ENCODE results near the gene RXRA. TPM values are rescaled to one million over a fixed set of nuclear protein-coding genes. Genes with fewer than 3 reads are reported as not detected.

RXRA gene
- total RNA-seq, 1 experiment from 2014 or later: 31.6 TPM

DNA sequence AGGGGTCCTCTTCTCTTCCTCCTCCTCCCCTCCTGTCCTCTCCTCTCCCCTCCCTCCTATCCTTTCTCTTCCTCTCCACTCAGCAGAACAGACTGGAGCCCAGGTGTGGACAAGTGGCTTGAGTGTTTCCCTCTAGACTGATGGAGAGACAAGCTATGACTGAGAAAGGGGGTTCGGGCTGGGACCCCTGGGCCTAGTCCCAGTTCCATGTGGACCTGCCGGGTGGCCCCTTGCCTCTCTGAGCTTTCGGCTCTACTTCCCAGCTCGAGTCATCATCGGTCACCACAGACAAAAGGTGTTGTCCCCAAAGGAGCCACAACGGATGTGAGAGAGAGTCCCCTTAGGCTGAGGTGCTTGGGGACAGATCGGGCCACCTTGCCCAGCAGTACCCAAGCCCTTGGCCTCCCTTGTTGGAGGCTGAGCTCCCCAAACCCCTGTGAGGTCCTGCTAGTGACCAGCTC, 3.4 kb upstream of the RXRA start:
- H3K27me3 ChIP-seq (ENCODE audit: control insufficient read depth, insufficient read depth, low read length): no peaks in the 10 kb centered on the region

DNA sequence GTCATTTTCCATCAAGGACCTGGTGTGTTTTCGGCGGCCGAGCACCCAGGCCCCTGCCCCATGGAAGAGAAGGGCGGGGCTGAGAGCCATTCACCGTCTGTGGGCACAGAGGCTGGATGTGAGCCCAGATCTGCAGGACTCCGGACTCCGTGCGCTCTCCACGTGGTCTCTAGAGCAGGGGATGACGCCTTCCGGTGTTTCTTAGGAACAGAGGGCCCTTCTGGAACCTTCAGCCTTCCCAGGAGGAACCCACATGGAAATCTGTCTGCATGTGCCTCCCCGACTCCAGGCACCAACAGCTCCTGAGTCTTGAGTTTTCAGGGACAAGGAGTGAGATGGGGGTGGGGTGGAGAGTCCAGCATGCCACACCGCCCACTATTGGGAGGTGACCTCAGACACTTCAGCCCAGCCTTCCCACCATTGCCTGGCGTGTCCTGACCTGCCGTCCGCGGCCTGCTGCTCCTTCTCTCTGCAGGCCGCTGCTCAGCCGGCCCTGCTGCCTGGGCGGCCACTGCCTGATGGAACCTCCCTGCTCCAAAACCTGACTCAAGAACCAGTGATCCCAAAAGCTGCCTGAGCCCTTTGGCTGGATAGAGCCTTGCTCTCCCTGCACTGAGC, 2.4 kb upstream of the RXRA start:
- Histone ChIP-seq H3K27me3 (ENCODE audit: control insufficient read depth, insufficient read depth, low read length) (no peaks in the 10 kb centered on the region), H3K9me3 (ENCODE audit: control insufficient read depth, insufficient read depth, low read depth, low read length) (no peaks in the 10 kb centered on the region), H3K36me3 (ENCODE audit: control insufficient read depth, insufficient read depth, low read length) (peaks cover 2% of the 10 kb centered on the region; the same call in 1 of the 2 replicates), H3K27ac (ENCODE audit: low read length) (peak overlapping the region; percentile 29; the same call in 1 of the 2 replicates), H3K4me3 (ENCODE audit: low read depth in 2 of 2, low read length in 2 of 2) (no peak overlapping the region), H3K4me1 (ENCODE audit: control insufficient read depth, insufficient read depth, low read length) (peaks cover 14% of the 10 kb centered on the region)
- CTCF ChIA-PET: no interaction called here
- intact Hi-C loops (cut with micrococcal nuclease; ENCODE audit: unreplicated experiment): loop anchor here (10.0 kb wide), 1 partner anchor 149 kb away; no protein-coding TSS in a partner anchor
- DNase-seq (ENCODE audit: low read depth, low spot score) (no peak), ATAC-seq (no peak)
- BruUV-seq (replicated peaks): no TSS peak
- TF ChIP-seq SIN3A (IDR thresholded peaks at IDR 0.05; ENCODE audit: borderline replicate concordance, insufficient read depth, low read depth, low read length): no peak
- TF ChIP-seq POLR2AphosphoS5 (IDR thresholded peaks at IDR 0.05; ENCODE audit: low read depth, low read length): no peak
- TF ChIP-seq, protein P1, sequence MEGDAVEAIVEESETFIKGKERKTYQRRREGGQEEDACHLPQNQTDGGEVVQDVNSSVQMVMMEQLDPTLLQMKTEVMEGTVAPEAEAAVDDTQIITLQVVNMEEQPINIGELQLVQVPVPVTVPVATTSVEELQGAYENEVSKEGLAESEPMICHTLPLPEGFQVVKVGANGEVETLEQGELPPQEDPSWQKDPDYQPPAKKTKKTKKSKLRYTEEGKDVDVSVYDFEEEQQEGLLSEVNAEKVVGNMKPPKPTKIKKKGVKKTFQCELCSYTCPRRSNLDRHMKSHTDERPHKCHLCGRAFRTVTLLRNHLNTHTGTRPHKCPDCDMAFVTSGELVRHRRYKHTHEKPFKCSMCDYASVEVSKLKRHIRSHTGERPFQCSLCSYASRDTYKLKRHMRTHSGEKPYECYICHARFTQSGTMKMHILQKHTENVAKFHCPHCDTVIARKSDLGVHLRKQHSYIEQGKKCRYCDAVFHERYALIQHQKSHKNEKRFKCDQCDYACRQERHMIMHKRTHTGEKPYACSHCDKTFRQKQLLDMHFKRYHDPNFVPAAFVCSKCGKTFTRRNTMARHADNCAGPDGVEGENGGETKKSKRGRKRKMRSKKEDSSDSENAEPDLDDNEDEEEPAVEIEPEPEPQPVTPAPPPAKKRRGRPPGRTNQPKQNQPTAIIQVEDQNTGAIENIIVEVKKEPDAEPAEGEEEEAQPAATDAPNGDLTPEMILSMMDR (IDR thresholded peaks at IDR 0.05): no peak
- POLR2A ChIA-PET: no interaction called here
- in situ Hi-C loops (cut with HindIII; ENCODE audit: low pct_unique_long_range_greater_than_20kb, low sequenced_read_pairs): no loop called here

More for the DNA sequence above, 3.4 kb upstream of the RXRA start:
- no TSS peak for BruUV-seq (replicated peaks)
- POLR2A ChIA-PET: no interaction called here
- in situ Hi-C loops (cut with HindIII; ENCODE audit: low pct_unique_long_range_greater_than_20kb, low sequenced_read_pairs): no loop called here
- intact Hi-C loops (cut with micrococcal nuclease; ENCODE audit: unreplicated experiment): loop anchor here (10.0 kb wide), 1 partner anchor 148 kb away; no protein-coding TSS in a partner anchor
- Histone ChIP-seq H3K36me3 (ENCODE audit: control insufficient read depth, insufficient read depth, low read length) (peaks cover 2% of the 10 kb centered on the region; the same call in 1 of the 2 replicates), H3K4me1 (ENCODE audit: control insufficient read depth, insufficient read depth, low read length) (peaks cover 12% of the 10 kb centered on the region), H3K27ac (ENCODE audit: low read length) (no peak overlapping the region), H3K4me3 (ENCODE audit: low read depth in 2 of 2, low read length in 2 of 2) (no peak overlapping the region), H3K9me3 (ENCODE audit: control insufficient read depth, insufficient read depth, low read depth, low read length) (no peaks in the 10 kb centered on the region)
- DNase-seq (ENCODE audit: low read depth, low spot score): no peak
- ATAC-seq: no peak
- CTCF ChIA-PET: interaction anchor here (0.6 kb wide), 1 partner anchor 300 kb away, joined by 3 read pairs; no protein-coding TSS in a partner anchor
- TF ChIP-seq TCF7L2 (IDR thresholded peaks at IDR 0.05; ENCODE audit: low read depth, low read length) (no peak), SIN3A (IDR thresholded peaks at IDR 0.05; ENCODE audit: borderline replicate concordance, insufficient read depth, low read depth, low read length) (no peak), POLR2AphosphoS5 (IDR thresholded peaks at IDR 0.05; ENCODE audit: low read depth, low read length) (no peak)
- TF ChIP-seq, protein P1 (IDR thresholded peaks at IDR 0.05): no peak
- TF ChIP-seq, protein P2, sequence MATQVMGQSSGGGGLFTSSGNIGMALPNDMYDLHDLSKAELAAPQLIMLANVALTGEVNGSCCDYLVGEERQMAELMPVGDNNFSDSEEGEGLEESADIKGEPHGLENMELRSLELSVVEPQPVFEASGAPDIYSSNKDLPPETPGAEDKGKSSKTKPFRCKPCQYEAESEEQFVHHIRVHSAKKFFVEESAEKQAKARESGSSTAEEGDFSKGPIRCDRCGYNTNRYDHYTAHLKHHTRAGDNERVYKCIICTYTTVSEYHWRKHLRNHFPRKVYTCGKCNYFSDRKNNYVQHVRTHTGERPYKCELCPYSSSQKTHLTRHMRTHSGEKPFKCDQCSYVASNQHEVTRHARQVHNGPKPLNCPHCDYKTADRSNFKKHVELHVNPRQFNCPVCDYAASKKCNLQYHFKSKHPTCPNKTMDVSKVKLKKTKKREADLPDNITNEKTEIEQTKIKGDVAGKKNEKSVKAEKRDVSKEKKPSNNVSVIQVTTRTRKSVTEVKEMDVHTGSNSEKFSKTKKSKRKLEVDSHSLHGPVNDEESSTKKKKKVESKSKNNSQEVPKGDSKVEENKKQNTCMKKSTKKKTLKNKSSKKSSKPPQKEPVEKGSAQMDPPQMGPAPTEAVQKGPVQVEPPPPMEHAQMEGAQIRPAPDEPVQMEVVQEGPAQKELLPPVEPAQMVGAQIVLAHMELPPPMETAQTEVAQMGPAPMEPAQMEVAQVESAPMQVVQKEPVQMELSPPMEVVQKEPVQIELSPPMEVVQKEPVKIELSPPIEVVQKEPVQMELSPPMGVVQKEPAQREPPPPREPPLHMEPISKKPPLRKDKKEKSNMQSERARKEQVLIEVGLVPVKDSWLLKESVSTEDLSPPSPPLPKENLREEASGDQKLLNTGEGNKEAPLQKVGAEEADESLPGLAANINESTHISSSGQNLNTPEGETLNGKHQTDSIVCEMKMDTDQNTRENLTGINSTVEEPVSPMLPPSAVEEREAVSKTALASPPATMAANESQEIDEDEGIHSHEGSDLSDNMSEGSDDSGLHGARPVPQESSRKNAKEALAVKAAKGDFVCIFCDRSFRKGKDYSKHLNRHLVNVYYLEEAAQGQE (IDR thresholded peaks at IDR 0.05; ENCODE audit: insufficient read depth in 1 of 2, low read depth in 2 of 2, low read length in 1 of 2): no peak

Data from Panc1 (cell line).